ENCODE results near the gene RIN3.

Gene RIN3

GRCh38 chr14:92596331-92596907, 82.8 kb downstream of the RIN3 start:
- no peak overlapping the region for H3K27ac Mint-ChIP-seq

GRCh38 chr14:92597906-92598905, 84.6 kb downstream of the RIN3 start:
- no peak for TF ChIP-seq CTCF (IDR thresholded peaks at IDR 0.05; ENCODE audit: unreplicated experiment in 3 of 3)

More at GRCh38 chr14:92596331-92596907, 82.8 kb downstream of the RIN3 start:
- Mint-ChIP-seq H3K4me3 (no peak overlapping the region), H3K36me3 (ENCODE audit: low read depth) (peaks cover 6% of the 10 kb centered on the region), H3K27me3 (ENCODE audit: low read depth) (no peaks in the 10 kb centered on the region), H3K9me3 (peaks cover 12% of the 10 kb centered on the region), H3K4me1 (no peaks in the 10 kb centered on the region)
- no peak for TF ChIP-seq CTCF (IDR thresholded peaks at IDR 0.05; ENCODE audit: unreplicated experiment in 3 of 3)

GRCh38 chr14:92599811-92600210, 86.2 kb downstream of the RIN3 start:
- no peak overlapping the region for H3K4me3 Mint-ChIP-seq
- TF ChIP-seq CTCF (IDR thresholded peaks at IDR 0.05; ENCODE audit: unreplicated experiment in 3 of 3) = no peak
- peaks cover 3% of the 10 kb centered on the region for H3K9me3 Mint-ChIP-seq
- H3K27ac Mint-ChIP-seq = no peak overlapping the region
- no peaks in the 10 kb centered on the region for H3K27me3 Mint-ChIP-seq (ENCODE audit: low read depth)
- H3K4me1 Mint-ChIP-seq = peaks cover 4% of the 10 kb centered on the region
- H3K36me3 Mint-ChIP-seq (ENCODE audit: low read depth) = no peaks in the 10 kb centered on the region

More at GRCh38 chr14:92597906-92598905, 84.6 kb downstream of the RIN3 start:
- H3K36me3 Mint-ChIP-seq (ENCODE audit: low read depth) = no peaks in the 10 kb centered on the region
- H3K4me1 Mint-ChIP-seq = peaks cover 4% of the 10 kb centered on the region
- H3K9me3 Mint-ChIP-seq = peaks cover 7% of the 10 kb centered on the region
- no peak overlapping the region for H3K27ac Mint-ChIP-seq
- H3K4me3 Mint-ChIP-seq = no peak overlapping the region
- no peaks in the 10 kb centered on the region for H3K27me3 Mint-ChIP-seq (ENCODE audit: low read depth)

- H3K36me3 Mint-ChIP-seq (ENCODE audit: low read depth) = no peaks in the 10 kb centered on the region
- TF ChIP-seq CTCF (IDR thresholded peaks at IDR 0.05; ENCODE audit: unreplicated experiment in 3 of 3) = no peak
- no peak overlapping the region for H3K4me3 Mint-ChIP-seq
- peaks cover 4% of the 10 kb centered on the region for H3K4me1 Mint-ChIP-seq
- no peak overlapping the region for H3K27ac Mint-ChIP-seq
- H3K9me3 Mint-ChIP-seq = peaks cover 3% of the 10 kb centered on the region
- H3K27me3 Mint-ChIP-seq (ENCODE audit: low read depth) = no peaks in the 10 kb centered on the region
Observed at GRCh38 chr14:92600318-92601053, 86.9 kb downstream of the RIN3 start.

GRCh38 chr14:92601131-92601710, 87.6 kb downstream of the RIN3 start:
- no peaks in the 10 kb centered on the region for H3K36me3 Mint-ChIP-seq (ENCODE audit: low read depth)
- H3K9me3 Mint-ChIP-seq = peaks cover 3% of the 10 kb centered on the region
- H3K4me3 Mint-ChIP-seq = no peak overlapping the region
- peaks cover 4% of the 10 kb centered on the region for H3K4me1 Mint-ChIP-seq
- H3K27me3 Mint-ChIP-seq (ENCODE audit: low read depth) = no peaks in the 10 kb centered on the region
- H3K27ac Mint-ChIP-seq = no peak overlapping the region
- no peak for TF ChIP-seq CTCF (IDR thresholded peaks at IDR 0.05; ENCODE audit: unreplicated experiment in 3 of 3)

Data from nephron (organoid).